Right lung (tissue), 10 donors: ENCODE data around the gene COMMD9. TPM values are rescaled to one million over a fixed set of nuclear protein-coding genes. Genes with fewer than 3 reads are reported as not detected.
"Not testable (repeated sequence)": the region's sequence is repeated elsewhere in the genome, so short reads cannot be mapped to it uniquely, and the experiment has no call there.

Experiments used
- DNase-seq, 2 donors: peaks; one replicate each; pipeline ENCODE4 v3.0.0-alpha.2; 2013
- long read RNA-seq, 8 donors: transcript quantifications; one replicate each; lab custom pipeline, GENCODE V29; 2026
- polyA plus RNA-seq, 5 donors: library from polyadenylated mRNA; unstranded; fragments of 120-200 nt; gene quantifications; one replicate each; pipeline versions ENCODE4 v1.2.1 to v1.2.3, GENCODE V29; 2013; ENCODE audit warnings: inconsistent platforms in 1 of 5, low replicate concordance in 1 of 5; ENCODE audit not compliant: insufficient read length in 5 of 5, insufficient read depth in 1 of 5

The COMMD9 gene
- 10 to 100 TPM; 69.2 to 81.1 (median 72.7) TPM for polyA plus RNA-seq
- long read RNA-seq, donor 1, transcript COMMD9-201 (6 exons, 2,954 nt) = major isoform, 21 of 25 reads
- long read RNA-seq, donor 1, partial matches to known transcripts = 0 of 25 reads
- long read RNA-seq, donor 1, other reads (novel, unspliced or antisense) = 0 of 25 reads
- long read RNA-seq, donor 2, transcript COMMD9-201 (6 exons, 2,954 nt) = major isoform, 10 of 10 reads
- long read RNA-seq, donor 2, partial matches to known transcripts = 0 of 10 reads
- long read RNA-seq, donor 2, other reads (novel, unspliced or antisense) = 0 of 10 reads
- long read RNA-seq, donor 3, transcript COMMD9-201 (6 exons, 2,954 nt) = major isoform, 9 of 9 reads
- long read RNA-seq, donor 3, partial matches to known transcripts = 0 of 9 reads
- long read RNA-seq, donor 3, other reads (novel, unspliced or antisense) = 0 of 9 reads
- long read RNA-seq, donor 4, transcript COMMD9-201 (6 exons, 2,954 nt) = major isoform, 6 of 9 reads
- long read RNA-seq, donor 4, partial matches to known transcripts = 0 of 9 reads
- long read RNA-seq, donor 4, other reads (novel, unspliced or antisense) = 0 of 9 reads
- long read RNA-seq, donor 5, transcript COMMD9-201 (6 exons, 2,954 nt) = major isoform, 33 of 35 reads
- long read RNA-seq, donor 5, partial matches to known transcripts = 0 of 35 reads
- long read RNA-seq, donor 5, other reads (novel, unspliced or antisense) = 0 of 35 reads
- long read RNA-seq, donor 6, transcript COMMD9-201 (6 exons, 2,954 nt) = major isoform, 19 of 21 reads
- long read RNA-seq, donor 6, partial matches to known transcripts = 0 of 21 reads
- long read RNA-seq, donor 6, other reads (novel, unspliced or antisense) = 0 of 21 reads
- long read RNA-seq, donor 7, transcript COMMD9-201 (6 exons, 2,954 nt) = major isoform, 18 of 21 reads
- long read RNA-seq, donor 7, partial matches to known transcripts = 0 of 21 reads
- long read RNA-seq, donor 7, other reads (novel, unspliced or antisense) = 0 of 21 reads
- long read RNA-seq, donor 8, transcript COMMD9-201 (6 exons, 2,954 nt) = major isoform, 5 of 5 reads
- long read RNA-seq, donor 8, partial matches to known transcripts = 0 of 5 reads
- long read RNA-seq, donor 8, other reads (novel, unspliced or antisense) = 0 of 5 reads

DNA sequence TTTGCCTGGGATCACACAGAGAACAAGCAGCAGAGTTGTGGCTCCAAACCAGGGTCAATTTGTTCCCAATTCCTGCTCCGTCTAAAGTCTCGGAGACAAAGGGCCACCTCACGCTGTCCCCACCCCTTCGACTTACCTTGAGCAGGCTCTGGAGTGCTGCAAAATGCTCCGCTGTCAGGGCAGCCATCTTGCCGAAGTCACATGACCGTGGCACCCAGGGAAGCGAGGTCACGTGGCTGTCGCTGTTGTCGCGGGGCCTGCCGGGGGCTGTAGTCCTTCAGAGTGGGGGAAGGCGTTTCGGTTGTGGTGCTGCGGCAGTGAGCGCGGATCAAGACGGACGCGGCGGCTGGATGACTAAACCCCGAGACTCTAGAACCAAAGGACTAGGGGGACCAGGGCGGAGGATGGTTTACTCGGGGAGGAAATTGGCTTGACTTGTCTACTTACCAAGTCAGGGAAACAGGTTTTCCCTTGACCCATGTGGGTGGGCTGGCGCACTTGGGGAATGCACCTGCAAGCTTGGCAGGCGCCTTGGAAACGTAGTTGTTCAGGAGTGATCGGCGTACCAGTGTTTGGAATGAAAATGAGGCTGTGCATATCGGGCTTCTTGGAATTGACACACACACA is at the start of gene COMMD9:
Gene COMMD9 (minus strand): TSS at position 199 of the 627 bp plus-strand sequence. CDS start 12 bp downstream, at position 187.
- peak; percentile 81 to 86 for DNase-seq

DNA sequence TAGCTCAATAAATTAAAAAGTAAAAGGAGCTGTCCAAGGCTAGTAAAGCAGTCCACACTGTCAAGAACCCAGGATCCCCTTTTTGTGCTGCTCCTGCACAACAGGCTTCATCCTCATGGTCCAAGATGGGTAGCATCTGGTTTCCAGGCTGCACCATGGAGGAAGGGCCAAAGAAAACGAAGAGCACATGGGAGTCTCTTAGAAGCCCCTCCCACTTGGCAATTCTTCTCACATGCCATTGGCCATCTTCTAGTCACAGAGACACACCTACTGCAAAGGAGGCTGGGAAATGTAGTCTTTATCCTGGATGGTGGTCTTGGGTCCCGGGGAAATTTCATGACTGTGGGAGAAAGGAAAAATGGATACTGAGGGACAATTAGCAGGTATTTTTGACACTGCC is 44.7 kb upstream of the COMMD9 start:
- no peak for DNase-seq

DNA sequence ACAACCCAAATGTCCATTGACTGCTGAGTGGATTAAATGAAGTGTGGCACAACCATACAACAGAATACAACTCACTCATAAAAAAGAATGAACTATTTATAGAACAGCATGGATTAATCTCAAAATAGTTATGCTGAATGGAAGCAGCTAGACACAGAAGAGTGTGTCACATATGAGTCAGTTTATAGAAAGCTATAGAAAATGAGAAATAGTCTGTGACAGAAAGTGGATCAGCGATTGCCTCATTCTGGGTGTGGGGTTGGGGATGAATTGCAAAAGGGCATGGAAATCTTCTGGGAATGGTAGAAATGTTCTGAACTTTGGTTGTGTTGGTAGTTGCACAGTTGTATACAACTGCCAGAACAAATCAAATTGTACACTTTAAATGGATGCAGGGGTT is 44.2 kb upstream of the COMMD9 start:
- DNase-seq = no peak

GRCh38 chr11:36330411-36330810 is 41.2 kb upstream of the COMMD9 start:
- DNase-seq = no peak

GRCh38 chr11:36328966-36329673 is 39.9 kb upstream of the COMMD9 start:
- DNase-seq = no peak

DNA sequence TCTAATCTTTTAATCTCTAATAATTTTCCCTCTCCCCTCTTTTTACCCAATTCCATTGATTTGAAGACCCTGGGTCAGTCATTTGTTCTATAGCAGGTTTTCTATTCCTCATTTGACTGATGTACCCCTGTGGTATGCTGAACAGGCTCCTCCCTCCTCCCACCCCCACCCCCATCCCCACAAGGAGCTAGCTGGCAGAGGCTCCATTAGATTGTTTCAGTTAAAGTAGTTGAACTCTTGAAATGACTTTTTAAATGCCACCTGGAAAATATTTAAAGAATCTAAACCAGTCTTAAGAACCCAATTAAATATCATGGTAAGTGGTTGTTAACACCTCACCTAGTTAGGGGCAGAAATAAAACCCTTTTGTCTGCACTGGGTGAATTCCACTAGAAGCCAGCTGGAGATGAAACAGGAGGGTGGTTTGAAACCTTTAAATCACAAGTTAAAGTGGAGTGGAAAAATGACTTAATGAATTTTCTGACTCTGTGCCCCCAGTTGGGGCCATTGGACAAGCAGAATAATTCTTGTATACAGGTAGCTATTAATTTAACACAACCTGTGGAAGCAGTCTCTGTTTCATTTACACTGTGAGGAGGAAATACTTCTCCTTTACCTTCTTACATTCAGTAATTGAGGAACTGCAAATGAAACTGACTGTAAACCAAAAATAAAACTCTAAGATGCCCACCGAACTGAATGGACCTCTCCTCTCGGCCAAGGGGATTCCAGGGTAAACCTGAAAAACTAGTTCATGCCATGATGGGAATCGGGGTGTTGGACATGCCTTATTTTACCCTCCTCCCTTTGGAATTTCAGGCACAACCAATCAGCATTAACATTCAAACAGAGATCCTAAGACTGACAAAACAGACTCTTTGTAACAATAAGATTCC is 37.5 kb upstream of the COMMD9 start:
- DNase-seq = no peak

DNA sequence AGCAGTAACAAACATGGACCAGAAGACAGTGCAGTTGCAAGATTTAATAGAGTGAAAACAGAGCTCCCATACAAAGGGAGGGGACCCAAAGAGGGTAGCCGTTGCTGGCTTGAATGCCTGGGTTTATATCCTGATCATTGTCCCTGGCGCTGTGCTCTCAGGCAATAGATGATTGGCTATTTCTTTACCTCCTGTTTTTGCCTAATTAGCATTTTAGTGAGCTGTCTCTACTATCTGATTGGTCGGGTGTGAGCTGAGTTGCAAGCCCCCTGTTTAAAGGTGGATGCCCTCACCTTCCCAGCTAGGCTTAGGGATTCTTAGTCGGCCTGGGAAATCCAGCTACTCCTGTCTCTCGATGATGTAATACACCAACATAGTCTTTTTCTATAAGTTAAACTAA is 36.2 kb upstream of the COMMD9 start:
- DNase-seq = not testable (repeated sequence)

DNA sequence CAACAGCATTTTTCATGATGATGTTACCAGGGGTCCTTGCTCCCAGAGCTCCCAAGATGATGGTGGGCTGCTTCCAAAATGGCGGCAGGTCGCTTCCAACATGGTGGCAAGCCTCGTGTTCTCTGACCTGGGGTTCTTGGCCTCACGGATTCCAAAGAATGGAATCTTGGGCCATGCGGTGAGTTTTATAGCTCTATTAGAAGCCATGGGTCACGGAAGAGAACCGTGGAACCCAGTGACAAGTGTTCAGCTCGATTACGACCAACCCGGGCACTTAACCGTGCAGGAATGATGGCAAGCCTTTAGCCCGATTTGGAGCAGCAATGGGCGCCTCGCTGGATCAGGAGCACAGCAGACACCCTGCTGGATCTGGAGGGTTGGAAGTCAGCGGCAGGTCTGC is 35.7 kb upstream of the COMMD9 start:
- DNase-seq = not testable (repeated sequence)

GRCh38 chr11:36317992-36318391 is 28.8 kb upstream of the COMMD9 start:
- no peak for DNase-seq

- DNase-seq = no peak
These were observed 26.8 kb upstream of the COMMD9 start for GRCh38 chr11:36316049-36316448.

- no peak for DNase-seq
These were observed 25.2 kb upstream of the COMMD9 start for GRCh38 chr11:36314434-36314767.

GRCh38 chr11:36313750-36314433 is 24.7 kb upstream of the COMMD9 start:
- no peak for DNase-seq

GRCh38 chr11:36312611-36313472 is 23.6 kb upstream of the COMMD9 start:
- DNase-seq = peak; percentile 21 to 25

- no peak for DNase-seq
These were observed 22.8 kb upstream of the COMMD9 start for GRCh38 chr11:36311926-36312595.

GRCh38 chr11:36309779-36310178 is 20.6 kb upstream of the COMMD9 start:
- DNase-seq = no peak

- DNase-seq = no peak
These were observed 19.4 kb upstream of the COMMD9 start for GRCh38 chr11:36308577-36308976.

DNA sequence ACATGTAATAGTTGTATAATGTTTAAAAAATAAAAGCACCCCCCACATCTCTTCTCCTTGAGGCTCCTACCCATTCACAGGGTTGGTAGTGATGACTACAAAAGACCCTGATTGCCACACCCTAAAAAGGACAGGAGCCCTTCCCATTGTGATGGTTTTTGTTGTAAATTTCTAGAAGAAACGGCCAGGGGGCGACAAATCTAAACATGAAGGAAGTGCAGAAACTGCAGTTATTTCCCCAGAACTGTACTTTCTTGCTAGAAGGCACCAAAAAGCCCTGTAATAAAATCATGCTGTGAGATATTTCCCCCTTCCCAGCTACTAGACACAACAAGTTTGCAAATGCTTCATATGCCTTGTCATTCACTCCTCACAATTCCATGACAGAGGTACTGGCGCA is 17.7 kb upstream of the COMMD9 start:
- peak in 1 of 2 donors; percentile 41 for DNase-seq

GRCh38 chr11:36305047-36305446 is 15.8 kb upstream of the COMMD9 start:
- no peak for DNase-seq
